H9 (cell line): ENCODE data around the gene DNM1. TPM values are rescaled to one million over a fixed set of nuclear protein-coding genes. Genes with fewer than 3 reads are reported as not detected.

Experiments used
- DNase-seq: peaks from one replicate; pipeline ENCODE4 v3.0.0-alpha.2; 2017
- H2AFZ ChIP-seq: one replicate; pipeline ENCODE4 v1.6.1; 2013; ENCODE audit warnings: mild to moderate bottlenecking, low read length, control low read depth, moderate library complexity
- H2AK5ac ChIP-seq: 2 replicates; pipeline ENCODE4 v1.6.1; 2013; ENCODE audit warnings: low read length, control low read depth, mixed read lengths; ENCODE audit not compliant: insufficient read length
- H2BK120ac ChIP-seq: one replicate; pipeline ENCODE4 v1.6.1; 2013; ENCODE audit warnings: low read depth, mild to moderate bottlenecking, low read length, control low read depth, inconsistent platforms; ENCODE audit not compliant: poor library complexity, severe bottlenecking
- H2BK12ac ChIP-seq: 2 replicates; pipeline ENCODE4 v1.6.1; 2013; ENCODE audit warnings: low read length, control low read depth, mixed read lengths, low read depth; ENCODE audit not compliant: insufficient read length
- H2BK15ac ChIP-seq: 2 replicates; pipeline ENCODE4 v1.6.1; 2013; ENCODE audit warnings: low read depth, low read length, control low read depth
- H2BK20ac ChIP-seq: one replicate; pipeline ENCODE4 v1.6.1; 2013; ENCODE audit warnings: low read depth, mild to moderate bottlenecking, low read length, control low read depth, inconsistent platforms; ENCODE audit not compliant: poor library complexity, severe bottlenecking
- H2BK5ac ChIP-seq: 2 replicates; pipeline ENCODE4 v1.6.1; 2013; ENCODE audit warnings: low read length, control low read depth, mixed read lengths; ENCODE audit not compliant: insufficient read length
- H3K14ac ChIP-seq: 2 replicates; pipeline ENCODE4 v1.6.1; 2013; ENCODE audit warnings: low read length, control low read depth; ENCODE audit not compliant: insufficient read depth
- H3K18ac ChIP-seq: 2 replicates; pipeline ENCODE4 v1.6.1; 2013; ENCODE audit warnings: low read depth, mild to moderate bottlenecking, mixed read lengths, low read length, control low read depth; ENCODE audit not compliant: insufficient read length
- H3K23ac ChIP-seq: 2 replicates; pipeline ENCODE4 v1.6.1; 2013; ENCODE audit warnings: low read length, control low read depth, mixed read lengths, low read depth; ENCODE audit not compliant: insufficient read length
- H3K23me2 ChIP-seq: 2 replicates; pipeline ENCODE4 v1.6.1; 2013; ENCODE audit warnings: low read depth, mild to moderate bottlenecking, mixed read lengths, low read length, control low read depth; ENCODE audit not compliant: insufficient read length, poor library complexity, severe bottlenecking
- H3K27ac ChIP-seq: 2 replicates; pipeline ENCODE4 v1.5.1; 2013; ENCODE audit warnings: low read length, control low read depth, mixed read lengths, low read depth; ENCODE audit not compliant: insufficient read length
- H3K27me3 ChIP-seq: 2 replicates; pipeline ENCODE4 v1.6.1; 2013; ENCODE audit warnings: low read length, control low read depth, inconsistent platforms; ENCODE audit not compliant: insufficient read depth
- H3K4ac ChIP-seq: 2 replicates; pipeline ENCODE4 v1.6.1; 2013; ENCODE audit warnings: low read depth, mild to moderate bottlenecking, control low read depth, inconsistent platforms, low read length, moderate library complexity
- H3K4me1 ChIP-seq: 2 replicates; pipeline ENCODE4 v1.6.1; 2013; ENCODE audit warnings: low read length, control low read depth, inconsistent platforms; ENCODE audit not compliant: insufficient read depth
- H3K4me2 ChIP-seq: 2 replicates; pipeline ENCODE4 v1.6.1; 2013; ENCODE audit warnings: low read length, control low read depth, mixed read lengths; ENCODE audit not compliant: insufficient read length, insufficient read depth
- H3K56ac ChIP-seq: 2 replicates; pipeline ENCODE4 v1.6.1; 2013; ENCODE audit warnings: low read depth, mild to moderate bottlenecking, mixed read lengths, low read length, control low read depth; ENCODE audit not compliant: insufficient read length
- H3K79me1 ChIP-seq: 2 replicates; pipeline ENCODE4 v1.6.1; 2013; ENCODE audit warnings: low read depth, mild to moderate bottlenecking, moderate library complexity, low read length, control low read depth, inconsistent platforms; ENCODE audit not compliant: insufficient read depth, poor library complexity, severe bottlenecking
- H3K79me2 ChIP-seq: 2 replicates; pipeline ENCODE4 v1.6.1; 2013; ENCODE audit warnings: low read length, control low read depth, inconsistent platforms; ENCODE audit not compliant: insufficient read depth
- H3K9ac ChIP-seq: 2 replicates; pipeline ENCODE4 v1.6.1; 2013; ENCODE audit warnings: low read length, control low read depth, mixed read lengths; ENCODE audit not compliant: insufficient read length; ENCODE audit errors: extremely low read depth
- H3K9me3 ChIP-seq: one replicate; pipeline ENCODE4 v1.6.1; 2013; ENCODE audit warnings: low read depth, low read length, inconsistent platforms; ENCODE audit not compliant: control insufficient read depth
- H3T11ph ChIP-seq: one replicate; pipeline ENCODE4 v1.6.1; 2013; ENCODE audit warnings: mild to moderate bottlenecking, low read length, control low read depth, inconsistent platforms
- H4K20me1 ChIP-seq: one replicate; pipeline ENCODE4 v1.6.1; 2013; ENCODE audit not compliant: control insufficient read depth, insufficient read length, insufficient read depth
- H4K5ac ChIP-seq: 2 replicates; pipeline ENCODE4 v1.6.1; 2013; ENCODE audit warnings: low read depth, mild to moderate bottlenecking, mixed read lengths, low read length, control low read depth; ENCODE audit not compliant: insufficient read length
- H4K8ac ChIP-seq: replicated peaks from 2 replicates; pipeline ENCODE4 v1.6.1; 2013; ENCODE audit warnings: low read length, control low read depth, mixed read lengths, low read depth; ENCODE audit not compliant: insufficient read length
- H4K91ac ChIP-seq: 2 replicates; pipeline ENCODE4 v1.6.1; 2013; ENCODE audit warnings: low read depth, mild to moderate bottlenecking, moderate library complexity, mixed read lengths, low read length, control low read depth; ENCODE audit not compliant: insufficient read length
- H3K27ac Mint-ChIP-seq, 3 experiments: 2 replicates in 2 of 3; 3 replicates in 1 of 3; pipeline ENCODE4 v1.8.0; 2020 to 2021; ENCODE audit warnings: mixed read lengths in 3 of 3, mild to moderate bottlenecking in 1 of 3, moderate library complexity in 1 of 3
- H3K27me3 Mint-ChIP-seq: 2 replicates; pipeline ENCODE4 v1.8.0; 2021; ENCODE audit warnings: low read depth, mild to moderate bottlenecking, moderate library complexity, mixed read lengths
- H3K36me3 Mint-ChIP-seq, 3 experiments: 2 replicates in 2 of 3; 3 replicates in 1 of 3; pipeline ENCODE4 v1.8.0; 2020 to 2021; ENCODE audit warnings: low read depth in 3 of 3, mixed read lengths in 3 of 3; ENCODE audit not compliant: insufficient read depth in 1 of 3
- H3K4me1 Mint-ChIP-seq, 2 experiments: 2 replicates each; pipeline ENCODE4 v1.8.0; 2020; ENCODE audit warnings: mixed read lengths in 2 of 2
- H3K4me3 Mint-ChIP-seq, 2 experiments: 2 replicates in 1 of 2; 3 replicates in 1 of 2; pipeline ENCODE4 v1.8.0; 2020 to 2021; ENCODE audit warnings: mild to moderate bottlenecking in 2 of 2, mixed read lengths in 2 of 2, moderate library complexity in 1 of 2
- H3K9me3 Mint-ChIP-seq, 2 experiments: 2 replicates in 1 of 2; 3 replicates in 1 of 2; pipeline ENCODE4 v1.8.0; 2020; ENCODE audit warnings: mild to moderate bottlenecking in 2 of 2, mixed read lengths in 2 of 2, moderate library complexity in 1 of 2
- WGBS: extraction: QIAGEN DNeasy Blood & Tissue Kit; methylation state at CpG from one replicate; pipeline ENCODE4 v1.1.7; 2013; ENCODE audit warnings: missing lambda C conversion rate, low lambda C conversion rate, mixed read lengths; ENCODE audit not compliant: insufficient read length; ENCODE audit errors: extremely low coverage; 5-methylcytosine and 5-hydroxymethylcytosine counted together
- total RNA-seq: library from RNA; stranded (reverse); gene quantifications from 2 replicates; pipeline ENCODE4 v1.2.1, GENCODE V29; 2021
- TF ChIP-seq, protein P1 (sequence below): fragments of 200-600 bp; sonication (generic); conservative IDR thresholded peaks from 3 replicates; pipeline ENCODE4 v1.8.0; 2021; ENCODE audit warnings: antibody characterized with exemption, mild to moderate bottlenecking

Gene DNM1
- total RNA-seq, 1 experiment from 2014 or later = 58.0 TPM

DNA sequence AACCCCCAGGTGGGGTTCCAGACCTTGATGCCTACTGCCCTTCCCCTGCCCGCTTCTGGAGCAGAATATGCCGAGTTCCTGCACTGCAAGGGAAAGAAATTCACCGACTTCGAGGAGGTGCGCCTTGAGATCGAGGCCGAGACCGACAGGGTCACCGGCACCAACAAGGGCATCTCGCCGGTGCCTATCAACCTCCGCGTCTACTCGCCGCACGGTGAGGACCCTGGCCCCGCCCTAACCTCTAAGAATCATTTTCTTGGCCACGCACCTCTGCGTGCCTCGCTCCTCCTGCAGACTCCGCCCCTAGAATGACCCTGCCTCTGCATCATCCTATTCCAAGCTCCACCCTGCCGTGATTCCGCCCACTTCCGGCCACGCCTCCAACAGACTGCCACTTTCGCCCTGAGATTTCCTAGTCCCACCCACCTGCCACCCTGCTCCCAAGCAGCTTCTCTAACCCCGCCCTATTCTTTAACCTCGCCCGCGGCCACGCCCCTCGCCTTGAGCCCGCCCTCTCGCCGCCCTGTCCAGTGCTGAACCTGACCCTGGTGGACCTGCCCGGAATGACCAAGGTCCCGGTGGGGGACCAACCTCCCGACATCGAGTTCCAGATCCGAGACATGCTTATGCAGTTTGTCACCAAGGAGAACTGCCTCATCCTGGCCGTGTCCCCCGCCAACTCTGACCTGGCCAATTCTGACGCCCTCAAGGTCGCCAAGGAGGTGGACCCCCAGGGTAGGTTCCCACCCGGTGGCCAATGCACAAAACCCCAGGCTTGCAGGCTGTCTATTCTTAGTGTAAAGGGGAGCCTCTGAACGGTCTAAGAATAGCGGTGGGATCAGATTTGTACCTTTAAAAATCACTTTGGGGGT lies 15.6 kb downstream of the DNM1 start:
- peak overlapping the region; percentile 36 for H3K4me2 ChIP-seq

More for the DNA sequence above, 15.6 kb downstream of the DNM1 start:
- TF ChIP-seq, protein P1, sequence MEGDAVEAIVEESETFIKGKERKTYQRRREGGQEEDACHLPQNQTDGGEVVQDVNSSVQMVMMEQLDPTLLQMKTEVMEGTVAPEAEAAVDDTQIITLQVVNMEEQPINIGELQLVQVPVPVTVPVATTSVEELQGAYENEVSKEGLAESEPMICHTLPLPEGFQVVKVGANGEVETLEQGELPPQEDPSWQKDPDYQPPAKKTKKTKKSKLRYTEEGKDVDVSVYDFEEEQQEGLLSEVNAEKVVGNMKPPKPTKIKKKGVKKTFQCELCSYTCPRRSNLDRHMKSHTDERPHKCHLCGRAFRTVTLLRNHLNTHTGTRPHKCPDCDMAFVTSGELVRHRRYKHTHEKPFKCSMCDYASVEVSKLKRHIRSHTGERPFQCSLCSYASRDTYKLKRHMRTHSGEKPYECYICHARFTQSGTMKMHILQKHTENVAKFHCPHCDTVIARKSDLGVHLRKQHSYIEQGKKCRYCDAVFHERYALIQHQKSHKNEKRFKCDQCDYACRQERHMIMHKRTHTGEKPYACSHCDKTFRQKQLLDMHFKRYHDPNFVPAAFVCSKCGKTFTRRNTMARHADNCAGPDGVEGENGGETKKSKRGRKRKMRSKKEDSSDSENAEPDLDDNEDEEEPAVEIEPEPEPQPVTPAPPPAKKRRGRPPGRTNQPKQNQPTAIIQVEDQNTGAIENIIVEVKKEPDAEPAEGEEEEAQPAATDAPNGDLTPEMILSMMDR = no peak; the same call in 2 of the 3 replicates
- Histone ChIP-seq H3T11ph (no peak overlapping the region), H4K5ac (no peak overlapping the region), H3K27ac (no peak overlapping the region), H3K18ac (no peak overlapping the region), H2BK15ac (no peak overlapping the region), H4K8ac (no peak overlapping the region), H3K23me2 (peaks cover 3% of the 10 kb centered on the region), H2BK5ac (no peak overlapping the region), H3K56ac (no peak overlapping the region), H3K27me3 (no peaks in the 10 kb centered on the region), H4K91ac (no peak overlapping the region), H3K9ac (no peak overlapping the region), H3K79me2 (no peaks in the 10 kb centered on the region), H3K4me1 (no peaks in the 10 kb centered on the region), H2AFZ (no peak overlapping the region), H3K79me1 (no peaks in the 10 kb centered on the region), H2BK12ac (no peak overlapping the region), H2BK120ac (no peak overlapping the region), H2AK5ac (no peak overlapping the region), H3K14ac (no peak overlapping the region), H4K20me1 (peaks cover 4% of the 10 kb centered on the region), H2BK20ac (no peak overlapping the region), H3K23ac (no peak overlapping the region), H3K9me3 (no peaks in the 10 kb centered on the region), H3K4ac (no peak overlapping the region)
- WGBS = no CpG with 5 or more reads among the region's 47 CpGs
- Mint-ChIP-seq H3K27ac (peak overlapping the region; percentile 7 to 87 (median 59); a peak in 5 of 7 replicates), H3K9me3 (no peaks in the 10 kb centered on the region), H3K4me1 (peaks cover 12 to 14% of the 10 kb centered on the region in 2 experiments), H3K27me3 (no peaks in the 10 kb centered on the region; the same call in 1 of the 2 replicates), H3K4me3 (peak overlapping the region; percentile 63 to 66), H3K36me3 (peaks cover 11 to 41% (median 31%) of the 10 kb centered on the region in 3 experiments)
- peak; percentile 100 for DNase-seq
